GM18907 (cell line): Measurements from ENCODE around the gene SLC45A3.
"Not testable (repeated sequence)": the region's sequence is repeated elsewhere in the genome, so short reads cannot be mapped to it uniquely, and the experiment has no call there.

Experiments
- ATAC-seq: cut with Tn5 transposase; IDR thresholded peaks from one replicate; pipeline ENCODE4 v1.9.1; 2021; ENCODE audit warnings: mild to moderate bottlenecking, moderate library complexity; ENCODE audit not compliant: unreplicated experiment

The SLC45A3 gene

DNA sequence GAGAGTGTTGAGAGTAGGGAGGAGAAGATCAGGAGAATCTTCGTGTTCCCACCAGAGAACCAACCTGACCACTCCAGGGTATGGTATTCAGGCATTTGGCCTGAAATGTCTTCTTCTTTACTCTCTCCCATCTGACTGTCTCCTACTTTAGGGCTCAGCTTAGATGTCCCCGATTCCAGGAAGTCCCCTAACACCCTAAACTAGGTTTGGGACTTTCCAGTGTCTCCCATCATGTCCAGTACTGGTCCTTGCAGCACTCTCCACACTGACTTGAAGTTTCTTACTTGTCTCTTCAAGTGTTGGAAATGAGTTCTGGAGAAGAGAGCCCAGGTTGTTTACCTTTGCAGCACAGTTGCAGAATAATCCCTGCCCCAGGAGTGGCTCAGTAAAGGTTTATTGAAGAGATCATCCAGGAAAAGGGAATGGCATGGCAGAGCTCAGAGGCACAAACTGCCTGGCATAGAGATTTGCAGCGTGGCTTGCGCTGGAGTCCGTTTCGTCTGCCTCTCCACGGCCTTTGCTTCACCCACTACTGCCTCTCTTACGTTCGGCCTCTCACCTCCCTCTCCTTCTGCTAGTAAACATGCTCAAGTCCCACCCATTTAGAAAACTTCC lies 42.3 kb downstream of the SLC45A3 start:
- ATAC-seq: no peak

DNA sequence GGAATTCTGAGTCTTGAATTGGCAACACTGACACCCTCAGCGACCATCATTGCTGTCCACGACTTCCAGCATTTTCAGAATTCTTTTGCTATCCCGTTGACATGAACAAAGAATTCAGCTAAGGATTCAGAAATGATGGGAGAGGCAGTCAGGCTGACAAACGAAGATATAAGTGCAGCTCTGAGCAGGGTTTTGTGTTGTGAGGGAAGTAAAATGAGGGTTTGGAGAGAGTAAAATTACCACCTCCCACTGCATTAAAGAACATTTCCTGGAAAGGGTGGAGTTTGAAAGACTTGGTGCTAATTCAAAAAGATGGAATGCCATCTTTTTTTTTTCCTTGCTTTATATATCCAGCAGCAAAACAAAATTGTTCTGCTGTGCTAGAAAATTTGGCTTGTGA lies 43.6 kb downstream of the SLC45A3 start:
- no peak for ATAC-seq

DNA sequence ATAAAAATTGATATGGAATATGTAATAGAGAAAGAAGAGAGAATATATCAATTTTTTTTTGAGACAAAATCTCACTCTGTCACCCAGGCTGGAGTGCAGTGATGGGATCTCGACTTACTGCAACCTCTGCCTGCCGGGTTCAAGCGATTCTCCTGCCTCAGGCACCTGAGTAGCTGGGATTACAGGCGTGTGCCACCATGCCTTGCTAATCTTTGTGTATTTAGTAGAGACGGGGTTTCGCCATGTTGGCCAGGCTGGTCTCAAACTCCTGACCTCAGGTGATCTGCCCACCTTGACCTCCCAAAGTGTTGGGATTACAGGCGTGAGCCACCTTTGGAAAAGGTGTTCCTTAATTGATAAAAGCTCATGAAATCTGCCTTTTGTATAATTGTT lies 44.2 kb downstream of the SLC45A3 start:
- ATAC-seq: not testable (repeated sequence)

DNA sequence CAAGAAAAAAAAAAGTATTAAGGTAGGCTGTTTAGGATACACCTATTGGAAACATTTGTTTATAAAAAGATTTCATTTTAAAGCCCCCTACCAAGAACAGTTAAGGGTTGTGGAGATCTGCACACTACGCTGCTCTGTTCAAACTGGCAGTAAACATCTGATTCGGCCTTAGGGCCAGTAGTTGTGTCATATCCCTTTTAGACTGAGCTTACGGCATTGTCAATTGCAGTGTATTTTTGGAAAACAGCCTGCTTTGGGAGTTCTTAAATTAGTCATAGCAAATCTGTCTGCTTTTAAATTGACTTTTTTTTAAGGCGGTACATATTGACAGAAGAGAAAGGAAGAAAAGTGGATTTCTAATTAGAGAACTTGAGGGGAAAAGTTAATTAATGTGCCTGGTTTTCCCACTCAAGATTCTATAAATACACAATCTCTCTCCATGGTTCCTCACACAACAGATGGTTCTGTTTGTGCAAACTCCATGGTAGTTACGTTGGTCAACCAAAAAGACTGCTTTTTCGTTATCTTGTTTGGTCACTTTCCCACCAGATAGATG lies 46.8 kb downstream of the SLC45A3 start:
- ATAC-seq: no peak

DNA sequence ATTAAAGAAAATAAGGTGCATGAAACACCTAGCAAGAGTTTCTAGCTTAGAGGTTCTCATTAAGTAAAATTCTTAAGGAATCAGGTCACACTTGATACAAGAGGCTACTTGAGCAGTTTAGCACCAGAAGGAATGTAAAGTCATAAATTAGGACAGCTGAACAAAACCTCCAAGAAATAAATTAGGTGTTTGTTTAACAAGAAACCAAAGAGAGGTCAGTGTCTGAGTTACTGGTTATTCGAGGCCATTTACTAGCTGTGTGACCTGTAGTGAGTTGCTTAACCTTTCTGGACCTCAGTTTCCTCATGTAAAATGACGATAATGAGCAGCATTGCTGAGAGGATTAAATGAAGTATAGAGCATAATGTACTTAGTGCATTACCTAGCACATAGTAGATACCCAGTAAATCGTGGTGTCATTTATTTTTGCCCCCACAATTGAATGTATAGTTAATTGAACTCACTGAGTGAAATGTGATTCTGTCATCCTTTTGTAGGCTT lies 47.6 kb downstream of the SLC45A3 start:
- no peak for ATAC-seq

DNA sequence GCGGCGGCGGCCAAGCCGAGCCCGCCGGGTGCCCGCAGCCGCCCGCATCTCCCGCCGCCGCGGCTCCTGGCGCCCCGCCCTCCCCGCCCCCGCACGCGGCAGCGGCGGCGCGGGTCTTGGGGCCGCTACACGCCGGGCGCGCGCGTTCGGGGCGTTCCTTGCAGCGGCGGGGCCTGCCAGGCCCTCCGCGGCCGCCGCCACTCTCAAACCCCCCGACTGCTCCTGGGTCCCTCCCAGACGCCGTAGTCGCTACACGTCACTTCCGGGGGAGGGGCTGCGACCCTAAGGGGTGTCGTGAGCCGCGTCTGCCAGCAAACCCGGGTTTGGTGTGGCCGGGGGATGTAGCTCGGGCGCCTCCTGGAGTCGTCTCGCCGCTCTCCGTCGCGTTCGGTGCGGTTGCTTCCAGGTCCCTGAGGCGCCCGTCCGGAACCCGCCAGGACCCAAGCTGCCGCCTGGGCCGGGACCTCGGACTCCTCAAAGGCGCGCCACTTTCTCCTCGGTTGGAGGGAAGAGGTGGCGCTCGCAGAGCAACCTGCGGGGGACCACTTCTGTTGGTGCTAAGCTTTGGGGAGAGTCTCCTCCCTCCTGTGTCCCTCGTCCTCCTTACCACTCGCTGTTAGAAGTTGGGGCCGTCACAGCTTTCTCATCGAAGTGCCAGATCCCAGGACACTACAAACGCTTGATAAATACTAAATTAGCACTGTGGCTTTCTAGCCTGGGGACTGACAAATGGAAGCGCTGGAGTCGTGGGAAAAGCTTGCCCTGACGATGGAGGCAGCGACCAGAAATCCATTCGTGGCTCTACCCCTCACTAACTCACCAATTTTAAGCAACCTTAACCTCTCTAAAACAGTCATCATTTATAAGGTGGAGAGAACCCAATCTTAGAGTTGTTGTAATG lies 48.3 kb downstream of the SLC45A3 start, which contains the start of gene ELK4:
TSS of gene ELK4 (minus strand) at position 244 of the 901 bp plus-strand sequence. CDS start 8,129 bp downstream, outside the sequence.
- ATAC-seq: peak; percentile 86

DNA sequence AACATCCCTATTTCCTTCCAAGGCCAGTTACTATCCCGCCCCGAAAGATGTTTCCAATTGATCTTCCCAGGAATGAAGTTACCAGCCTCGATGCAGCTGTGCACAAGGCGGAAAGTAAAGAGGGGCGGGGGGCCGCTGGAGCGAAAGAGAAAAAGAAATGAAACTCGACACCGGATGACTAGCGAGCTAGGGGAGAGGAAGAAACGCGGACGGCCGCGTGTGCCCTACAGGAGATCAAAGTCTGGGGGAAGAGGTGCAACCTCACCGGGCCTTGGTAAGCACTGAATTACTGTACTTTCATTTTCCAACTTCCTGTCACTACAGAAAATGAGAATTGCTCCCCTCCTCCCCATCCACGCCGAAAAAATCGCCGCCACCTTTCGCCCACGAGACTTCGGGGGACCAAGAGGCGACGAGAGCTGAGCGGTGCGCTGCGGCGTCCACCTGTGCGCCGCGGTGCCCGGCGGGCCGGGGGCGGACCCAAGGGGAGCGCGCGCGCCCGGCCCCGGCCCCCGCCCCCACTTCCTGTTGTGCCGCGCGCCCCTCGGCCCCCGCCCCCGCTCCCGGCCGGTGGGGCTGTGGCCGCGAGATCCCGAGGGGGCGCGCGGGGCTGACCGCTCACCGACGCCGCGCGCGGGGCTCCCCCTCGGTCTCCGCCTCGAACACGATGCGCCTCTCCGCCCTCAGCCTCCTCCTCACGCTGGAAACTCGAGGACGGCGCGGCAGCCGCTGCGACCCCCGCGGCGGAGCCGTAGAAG lies 49.1 kb downstream of the SLC45A3 start:
- peak; percentile 70 for ATAC-seq

DNA sequence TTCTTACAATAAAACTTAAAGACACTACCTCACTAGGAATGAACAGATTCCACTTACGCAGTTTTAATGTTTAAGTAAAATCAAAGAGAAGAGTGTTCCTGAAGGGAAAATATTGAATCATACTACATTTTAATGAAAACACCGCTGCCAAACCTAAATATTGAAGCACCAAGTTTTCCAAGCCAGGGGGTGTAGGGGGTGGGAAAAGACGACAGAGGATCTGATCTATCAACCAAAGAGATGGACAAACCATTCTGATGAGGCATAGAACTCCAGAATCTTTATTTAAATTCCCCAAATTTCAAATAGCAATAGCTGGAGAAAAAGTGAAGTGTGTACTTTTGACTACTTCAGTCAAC lies 49.7 kb downstream of the SLC45A3 start:
- ATAC-seq: no peak

DNA sequence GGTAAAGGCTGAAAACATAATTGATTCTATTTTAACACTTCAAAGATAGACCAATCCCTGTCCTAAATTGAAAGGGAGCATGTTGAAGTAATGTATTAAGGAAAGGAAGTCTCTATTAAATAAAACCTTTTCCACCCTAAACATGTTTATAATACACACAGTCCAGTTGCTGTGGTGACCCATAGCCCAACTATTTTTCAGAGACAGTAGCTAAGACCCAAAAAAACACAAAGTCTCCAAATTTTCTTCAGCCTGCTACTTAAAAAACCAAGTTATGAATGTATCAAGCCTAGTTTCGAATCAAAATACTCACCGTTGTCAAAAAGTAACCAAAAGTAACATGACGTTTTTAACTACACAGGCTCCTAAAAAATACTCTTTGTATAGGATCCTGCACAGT lies 50.1 kb downstream of the SLC45A3 start:
- ATAC-seq: no peak

DNA sequence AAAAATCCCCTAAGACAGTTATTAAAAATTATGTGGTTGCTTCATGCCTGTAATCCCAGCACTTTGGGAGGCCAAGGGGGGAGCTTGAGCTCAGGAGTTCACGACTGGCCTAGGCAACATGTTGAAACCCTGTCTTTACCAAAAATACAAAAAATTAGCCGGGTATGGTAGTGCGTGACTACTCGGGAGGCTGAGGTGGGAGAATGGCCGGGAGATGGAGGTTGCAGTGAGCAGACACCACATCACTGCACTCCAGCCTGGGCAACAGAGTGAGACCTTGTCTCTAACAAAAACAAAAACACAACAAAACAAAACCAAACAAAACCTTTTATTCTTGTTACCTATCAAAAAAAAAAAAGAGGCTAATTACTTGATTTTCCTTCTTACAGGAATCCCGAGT lies 50.6 kb downstream of the SLC45A3 start:
- no peak for ATAC-seq

DNA sequence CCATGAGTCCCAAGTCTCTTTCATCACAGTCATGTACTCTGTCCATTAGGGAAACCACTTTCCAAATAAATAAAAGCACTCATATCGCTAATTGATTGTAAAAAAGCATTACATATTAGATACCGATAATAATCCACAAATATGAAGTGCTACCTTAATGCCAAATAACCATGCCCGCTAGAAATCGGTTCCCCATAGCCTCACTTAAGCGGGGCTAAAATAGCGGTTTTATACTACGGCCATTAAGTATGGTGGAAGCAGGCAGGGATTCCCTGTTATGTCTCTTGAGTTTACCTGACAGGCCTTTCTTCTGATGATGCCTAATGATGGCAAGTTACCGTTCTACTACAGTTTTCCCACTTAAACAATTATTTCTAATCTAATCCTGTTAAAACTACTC lies 52.4 kb downstream of the SLC45A3 start:
- ATAC-seq: no peak

DNA sequence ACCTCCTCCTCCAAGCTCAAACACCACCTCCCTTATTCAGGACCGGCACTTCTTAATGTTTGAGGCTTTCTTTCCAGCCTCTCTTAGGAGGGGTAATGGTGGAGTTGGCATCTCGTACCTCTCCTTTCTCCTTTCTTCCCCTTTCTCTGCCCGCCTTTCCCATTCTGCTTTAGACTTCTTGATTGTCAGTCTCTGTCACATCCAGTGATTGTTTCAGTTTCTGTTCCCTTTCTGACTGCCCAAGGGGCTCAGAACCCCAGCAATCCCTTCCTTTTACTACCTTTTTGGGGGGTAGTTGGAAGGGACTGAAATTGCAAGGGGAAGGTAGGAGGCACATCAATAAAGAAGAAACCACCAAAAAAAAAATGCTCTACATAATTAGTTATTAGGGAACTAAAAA lies 54.1 kb downstream of the SLC45A3 start:
- no peak for ATAC-seq

DNA sequence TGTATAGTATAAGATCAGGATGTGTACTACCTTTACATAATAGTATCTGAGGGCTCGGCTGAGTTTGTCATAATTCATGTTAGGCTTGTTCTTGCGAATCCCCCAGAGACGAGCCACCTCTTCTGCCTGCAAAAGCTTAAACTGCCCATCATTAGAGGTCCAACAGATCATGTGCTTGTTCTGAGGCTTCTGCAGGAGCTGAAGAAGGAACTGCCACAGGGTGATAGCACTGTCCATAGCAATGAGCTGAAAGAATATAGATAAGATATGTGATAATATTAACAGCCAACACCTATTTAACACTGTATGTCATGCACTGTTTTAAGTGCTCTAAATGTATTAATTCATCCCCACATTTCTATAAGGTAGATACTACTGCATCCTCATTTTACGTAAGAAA lies 56.7 kb downstream of the SLC45A3 start:
- ATAC-seq: no peak

DNA sequence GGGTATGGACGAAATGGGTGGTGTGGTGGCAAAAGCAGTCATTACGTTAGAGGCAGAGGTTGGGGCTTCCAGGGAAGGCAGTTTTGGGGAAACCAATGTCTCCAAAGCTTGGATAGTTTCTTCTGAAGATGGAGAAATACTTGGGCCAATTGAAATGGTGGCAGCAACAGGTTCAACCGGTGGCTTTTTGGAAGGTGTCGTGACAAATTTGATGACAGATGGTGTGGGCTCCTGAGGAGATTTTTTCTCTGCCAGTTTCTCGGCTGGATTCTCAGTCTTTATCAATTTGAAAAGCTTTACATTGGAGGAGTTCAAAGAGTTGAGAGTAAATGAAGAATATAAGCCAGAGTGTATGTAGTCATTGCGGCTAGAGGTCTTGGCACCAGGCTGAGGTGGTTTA lies 60.0 kb downstream of the SLC45A3 start:
- ATAC-seq: no peak

DNA sequence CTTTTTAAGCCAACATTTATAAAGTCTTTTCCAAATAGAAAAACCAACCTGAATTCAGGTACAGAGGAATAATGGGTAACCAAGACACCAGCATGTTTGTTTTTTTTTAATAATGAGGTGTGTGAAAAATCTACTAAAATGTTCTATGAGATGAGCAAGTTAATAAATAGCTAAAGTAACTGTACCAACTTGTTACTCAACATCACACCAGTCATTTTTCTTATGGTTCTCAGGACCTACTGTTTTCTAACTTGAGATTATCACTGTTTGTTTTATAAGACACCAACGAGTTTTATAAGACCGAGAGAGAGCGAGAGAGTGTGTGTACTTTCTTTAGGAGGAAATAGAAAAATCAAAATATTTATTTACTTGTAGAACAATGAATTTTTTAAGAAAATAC lies 60.9 kb downstream of the SLC45A3 start:
- ATAC-seq: no peak

DNA sequence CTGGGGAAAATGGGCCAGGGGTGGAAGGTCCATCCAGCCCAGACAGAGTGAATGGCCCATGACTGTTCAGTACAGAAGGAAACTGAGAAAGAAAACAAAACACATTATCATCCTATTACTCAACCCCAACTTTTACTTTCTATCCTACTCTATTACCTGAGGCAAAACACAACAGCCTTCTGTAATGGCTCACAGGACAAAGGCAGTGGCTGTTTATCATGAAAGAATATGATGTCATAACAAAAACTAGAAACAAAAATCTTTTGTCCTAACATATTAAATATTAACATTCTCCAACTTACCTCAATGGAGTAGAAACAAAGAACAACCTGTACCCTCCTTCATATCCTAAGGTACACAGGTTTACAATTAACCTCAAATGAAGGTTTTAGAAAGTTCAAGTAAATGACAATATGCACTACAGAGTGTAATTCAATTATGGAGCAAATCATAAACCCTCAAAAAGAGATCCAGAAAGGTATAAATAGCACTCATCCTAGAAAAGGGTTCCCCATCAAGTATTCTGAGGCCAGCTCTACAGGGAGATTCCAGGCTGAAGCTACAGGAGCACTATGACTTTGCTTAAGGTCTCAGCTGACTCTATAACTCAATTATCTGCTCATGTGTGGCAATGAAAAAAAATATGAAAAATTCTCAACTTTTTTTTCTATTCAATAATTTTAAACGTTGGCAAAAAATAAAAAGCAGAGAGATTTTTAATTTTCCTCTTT lies 63.6 kb downstream of the SLC45A3 start:
- peak; percentile 80 for ATAC-seq

DNA sequence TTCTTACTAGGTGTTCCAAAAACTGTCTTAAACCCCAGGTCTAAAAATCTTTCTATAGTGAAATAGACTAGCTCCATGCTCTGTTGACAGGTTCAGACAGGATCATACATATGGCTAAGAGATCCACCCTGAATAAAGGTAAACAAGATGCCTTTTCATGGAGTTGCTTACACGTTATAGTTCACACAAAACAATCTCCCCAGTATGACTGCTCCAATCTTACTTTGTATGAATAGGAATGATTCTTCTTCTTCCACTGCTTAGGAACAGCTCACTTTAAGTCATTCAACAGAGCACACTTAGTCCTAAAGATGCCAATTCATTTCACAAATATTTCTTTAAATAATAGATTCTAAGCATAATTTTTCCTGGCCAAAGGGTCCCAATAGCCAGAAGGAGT lies 64.5 kb downstream of the SLC45A3 start:
- no peak for ATAC-seq

DNA sequence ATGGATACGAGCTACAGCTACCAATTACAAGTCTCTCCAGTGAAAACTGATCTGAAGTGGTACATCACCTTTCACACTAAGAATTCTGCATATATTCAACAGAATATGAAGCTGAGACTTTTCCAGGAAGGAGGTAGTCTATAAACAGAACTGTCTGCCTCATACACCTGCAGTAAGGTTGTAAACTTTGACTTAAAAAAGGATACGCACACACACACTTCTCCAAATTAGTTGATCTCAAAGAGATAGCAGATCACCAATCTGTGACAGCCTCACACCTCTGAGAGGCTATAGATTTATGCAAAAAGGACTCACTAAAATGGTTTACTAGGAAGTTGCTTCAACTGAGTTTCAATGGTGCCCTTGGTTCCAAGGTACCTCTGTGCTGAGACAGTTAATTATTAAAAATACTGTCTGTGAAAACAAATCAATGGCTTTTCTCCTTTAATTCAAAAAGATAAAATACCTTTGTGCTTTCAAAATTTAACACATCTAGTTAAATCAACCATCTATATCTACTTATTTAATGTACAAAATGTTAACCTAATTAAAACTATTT lies 66.4 kb downstream of the SLC45A3 start:
- ATAC-seq: no peak

DNA sequence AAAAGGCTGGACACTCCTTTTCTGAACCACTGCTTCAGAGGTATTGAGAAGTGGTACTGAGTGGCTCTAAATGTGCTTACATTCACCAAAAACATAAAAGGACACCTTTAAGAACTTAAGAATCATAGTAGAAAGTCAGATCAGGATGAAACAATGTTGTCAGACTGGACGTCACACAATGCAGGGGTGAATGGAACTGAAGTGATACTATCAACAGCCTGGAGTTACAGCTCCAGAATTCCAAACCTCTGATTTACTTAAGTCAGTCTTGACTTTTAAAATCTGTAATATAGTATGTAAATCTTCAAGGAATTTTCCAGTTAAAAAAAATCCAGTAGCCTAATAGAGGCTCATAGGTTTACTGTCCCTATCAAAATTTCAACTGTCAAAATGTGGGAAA lies 67.8 kb downstream of the SLC45A3 start:
- no peak for ATAC-seq

DNA sequence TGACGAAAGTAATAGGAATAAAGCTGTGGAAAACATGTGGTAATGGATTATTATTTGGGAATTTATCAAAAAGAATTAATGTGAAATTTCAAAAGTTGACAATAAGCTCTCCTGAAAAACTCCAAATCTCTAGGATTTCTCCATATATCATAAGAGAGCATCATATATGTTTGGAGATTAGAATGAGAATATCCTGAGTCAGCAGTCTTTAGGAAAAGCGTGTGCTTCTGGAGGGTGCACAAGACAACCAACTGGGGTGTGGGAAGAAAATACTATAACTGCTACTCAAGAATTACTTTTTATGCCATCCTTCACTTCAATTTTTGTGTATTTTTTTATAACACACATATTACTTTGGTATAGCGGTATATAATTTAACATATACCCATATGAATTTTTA lies 68.2 kb downstream of the SLC45A3 start:
- ATAC-seq: no peak
